ENCODE measurements around the gene PHC2. TPM values are rescaled to one million over a fixed set of nuclear protein-coding genes. Genes with fewer than 3 reads are reported as not detected.

The PHC2 gene
- total and polyA plus RNA-seq, 9 of the 15 experiments (the other 6 are each of a cell fraction or from before 2014, with no cell fraction given) = 3.1 to 67.6 (median 34.6) TPM

DNA sequence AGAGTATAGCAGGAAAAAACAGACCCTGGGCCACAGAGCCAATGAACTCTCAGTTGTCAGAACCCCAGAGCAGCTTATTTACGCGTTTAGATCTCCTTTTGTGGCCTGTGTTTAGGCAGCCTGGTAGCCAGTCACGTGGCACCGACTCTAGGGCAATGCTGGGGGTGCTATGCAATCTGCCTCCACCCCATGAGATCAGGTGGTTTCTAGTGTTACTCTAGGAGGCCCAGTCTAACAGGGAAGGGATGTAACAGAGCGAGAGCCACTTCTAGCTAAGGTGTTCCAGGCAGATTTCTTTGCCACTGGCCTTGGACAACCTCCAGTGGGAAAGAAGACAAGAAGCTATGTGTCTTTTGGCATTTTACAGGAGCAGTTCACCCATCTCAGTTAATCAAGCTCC lies 98.0 kb downstream of the PHC2 start:
- intact Hi-C loops (cut with micrococcal nuclease) = no loop called here
- Histone ChIP-seq H2AFZ (ENCODE audit: low read depth, low read length) (no peak overlapping the region), H3K9me1 (ENCODE audit: control insufficient read depth, insufficient read depth, low read length) (no peaks in the 10 kb centered on the region), H3K4me2 (ENCODE audit: insufficient read depth, low read length) (no peak overlapping the region), H3K4me3 (no peak overlapping the region), H3K27me3 (ENCODE audit: control insufficient read depth in 2 of 2, insufficient read depth in 2 of 2, low read length in 2 of 2) (no peaks in the 10 kb centered on the region), H4K20me1 (replicated peaks; ENCODE audit: control insufficient read depth, insufficient read depth, low read length) (peaks cover 14% of the 10 kb centered on the region), H3K36me3 (ENCODE audit: control insufficient read depth, insufficient read depth, low read length) (peaks cover 74% of the 10 kb centered on the region), H3K9ac (ENCODE audit: insufficient read depth in 1 of 2, low read depth in 2 of 2, low read length in 2 of 2) (no peak overlapping the region), H3K79me2 (ENCODE audit: control insufficient read depth, insufficient read depth, low read length) (peaks cover 3% of the 10 kb centered on the region; the same call in 1 of the 3 replicates), H3K4me1 (replicated peaks in 1 of 2; ENCODE audit: control insufficient read depth in 2 of 2, insufficient read depth in 2 of 2, low read length in 2 of 2) (no peaks in the 10 kb centered on the region; a peak in 1 of 5 replicates), H3K27ac (ENCODE audit: extremely low read depth, low read depth, low read length) (no peak overlapping the region), H3K9me3 (replicated peaks; ENCODE audit: control insufficient read depth, insufficient read depth, low read depth, low read length) (no peaks in the 10 kb centered on the region)
- 86% methylated on average over 5 of the region's 5 CpGs for WGBS (ENCODE audit: insufficient coverage, low coverage, missing lambda C conversion rate)
- no peak for DNase-seq (ENCODE audit: extremely low read depth in 1 of 4, low spot score in 3 of 4)
- ChIA-PET POLR2A (interaction anchor here (0.8 kb wide), 1 partner anchor 221 kb away, joined by 5 read pairs; no protein-coding TSS in a partner anchor), CTCF (ENCODE audit: low intra/inter-chr PET ratio) (no interaction called here)
- in situ Hi-C loops (cut with MboI) = no loop called here
- no peak for ATAC-seq
- no peak for FAIRE-seq
- no TSS peak for BruUV-seq (replicated peaks)
- TF ChIP-seq ADNP (tag; IDR thresholded peaks at IDR 0.05) (no peak), ZNF324 (CRISPR knock-in tag; IDR thresholded peaks at IDR 0.05) (no peak), DMBX1 (CRISPR knock-in tag; IDR thresholded peaks at IDR 0.05; ENCODE audit: borderline replicate concordance) (no peak), MED1 (CRISPR knock-in tag; IDR thresholded peaks at IDR 0.05; ENCODE audit: borderline replicate concordance) (no peak), C11orf30 (IDR thresholded peaks at IDR 0.05; ENCODE audit: low read depth) (no peak)
- TF ChIP-seq, protein P1, sequence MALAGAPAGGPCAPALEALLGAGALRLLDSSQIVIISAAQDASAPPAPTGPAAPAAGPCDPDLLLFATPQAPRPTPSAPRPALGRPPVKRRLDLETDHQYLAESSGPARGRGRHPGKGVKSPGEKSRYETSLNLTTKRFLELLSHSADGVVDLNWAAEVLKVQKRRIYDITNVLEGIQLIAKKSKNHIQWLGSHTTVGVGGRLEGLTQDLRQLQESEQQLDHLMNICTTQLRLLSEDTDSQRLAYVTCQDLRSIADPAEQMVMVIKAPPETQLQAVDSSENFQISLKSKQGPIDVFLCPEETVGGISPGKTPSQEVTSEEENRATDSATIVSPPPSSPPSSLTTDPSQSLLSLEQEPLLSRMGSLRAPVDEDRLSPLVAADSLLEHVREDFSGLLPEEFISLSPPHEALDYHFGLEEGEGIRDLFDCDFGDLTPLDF (CRISPR knock-in tag; IDR thresholded peaks at IDR 0.05) = no peak
- TF ChIP-seq, protein P2, sequence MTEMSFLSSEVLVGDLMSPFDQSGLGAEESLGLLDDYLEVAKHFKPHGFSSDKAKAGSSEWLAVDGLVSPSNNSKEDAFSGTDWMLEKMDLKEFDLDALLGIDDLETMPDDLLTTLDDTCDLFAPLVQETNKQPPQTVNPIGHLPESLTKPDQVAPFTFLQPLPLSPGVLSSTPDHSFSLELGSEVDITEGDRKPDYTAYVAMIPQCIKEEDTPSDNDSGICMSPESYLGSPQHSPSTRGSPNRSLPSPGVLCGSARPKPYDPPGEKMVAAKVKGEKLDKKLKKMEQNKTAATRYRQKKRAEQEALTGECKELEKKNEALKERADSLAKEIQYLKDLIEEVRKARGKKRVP (CRISPR knock-in tag; IDR thresholded peaks at IDR 0.05) = no peak
- TF ChIP-seq, protein P3, sequence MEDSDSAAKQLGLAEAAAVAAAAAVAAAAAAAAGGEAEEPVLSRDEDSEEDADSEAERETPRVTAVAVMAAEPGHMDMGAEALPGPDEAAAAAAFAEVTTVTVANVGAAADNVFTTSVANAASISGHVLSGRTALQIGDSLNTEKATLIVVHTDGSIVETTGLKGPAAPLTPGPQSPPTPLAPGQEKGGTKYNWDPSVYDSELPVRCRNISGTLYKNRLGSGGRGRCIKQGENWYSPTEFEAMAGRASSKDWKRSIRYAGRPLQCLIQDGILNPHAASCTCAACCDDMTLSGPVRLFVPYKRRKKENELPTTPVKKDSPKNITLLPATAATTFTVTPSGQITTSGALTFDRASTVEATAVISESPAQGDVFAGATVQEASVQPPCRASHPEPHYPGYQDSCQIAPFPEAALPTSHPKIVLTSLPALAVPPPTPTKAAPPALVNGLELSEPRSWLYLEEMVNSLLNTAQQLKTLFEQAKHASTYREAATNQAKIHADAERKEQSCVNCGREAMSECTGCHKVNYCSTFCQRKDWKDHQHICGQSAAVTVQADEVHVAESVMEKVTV (CRISPR knock-in tag; IDR thresholded peaks at IDR 0.05) = no peak
- TF ChIP-seq, protein P4, sequence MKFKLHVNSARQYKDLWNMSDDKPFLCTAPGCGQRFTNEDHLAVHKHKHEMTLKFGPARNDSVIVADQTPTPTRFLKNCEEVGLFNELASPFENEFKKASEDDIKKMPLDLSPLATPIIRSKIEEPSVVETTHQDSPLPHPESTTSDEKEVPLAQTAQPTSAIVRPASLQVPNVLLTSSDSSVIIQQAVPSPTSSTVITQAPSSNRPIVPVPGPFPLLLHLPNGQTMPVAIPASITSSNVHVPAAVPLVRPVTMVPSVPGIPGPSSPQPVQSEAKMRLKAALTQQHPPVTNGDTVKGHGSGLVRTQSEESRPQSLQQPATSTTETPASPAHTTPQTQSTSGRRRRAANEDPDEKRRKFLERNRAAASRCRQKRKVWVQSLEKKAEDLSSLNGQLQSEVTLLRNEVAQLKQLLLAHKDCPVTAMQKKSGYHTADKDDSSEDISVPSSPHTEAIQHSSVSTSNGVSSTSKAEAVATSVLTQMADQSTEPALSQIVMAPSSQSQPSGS (CRISPR knock-in tag; IDR thresholded peaks at IDR 0.05) = no peak

Measured in K562 (cell line).